ENCODE measurements around the gene ZMIZ1. TPM values are rescaled to one million over a fixed set of nuclear protein-coding genes. Genes with fewer than 3 reads are reported as not detected.
A peak's percentile ranks its signal among the peaks of the same experiment; 100 is the strongest.

ZMIZ1 gene, protein sequence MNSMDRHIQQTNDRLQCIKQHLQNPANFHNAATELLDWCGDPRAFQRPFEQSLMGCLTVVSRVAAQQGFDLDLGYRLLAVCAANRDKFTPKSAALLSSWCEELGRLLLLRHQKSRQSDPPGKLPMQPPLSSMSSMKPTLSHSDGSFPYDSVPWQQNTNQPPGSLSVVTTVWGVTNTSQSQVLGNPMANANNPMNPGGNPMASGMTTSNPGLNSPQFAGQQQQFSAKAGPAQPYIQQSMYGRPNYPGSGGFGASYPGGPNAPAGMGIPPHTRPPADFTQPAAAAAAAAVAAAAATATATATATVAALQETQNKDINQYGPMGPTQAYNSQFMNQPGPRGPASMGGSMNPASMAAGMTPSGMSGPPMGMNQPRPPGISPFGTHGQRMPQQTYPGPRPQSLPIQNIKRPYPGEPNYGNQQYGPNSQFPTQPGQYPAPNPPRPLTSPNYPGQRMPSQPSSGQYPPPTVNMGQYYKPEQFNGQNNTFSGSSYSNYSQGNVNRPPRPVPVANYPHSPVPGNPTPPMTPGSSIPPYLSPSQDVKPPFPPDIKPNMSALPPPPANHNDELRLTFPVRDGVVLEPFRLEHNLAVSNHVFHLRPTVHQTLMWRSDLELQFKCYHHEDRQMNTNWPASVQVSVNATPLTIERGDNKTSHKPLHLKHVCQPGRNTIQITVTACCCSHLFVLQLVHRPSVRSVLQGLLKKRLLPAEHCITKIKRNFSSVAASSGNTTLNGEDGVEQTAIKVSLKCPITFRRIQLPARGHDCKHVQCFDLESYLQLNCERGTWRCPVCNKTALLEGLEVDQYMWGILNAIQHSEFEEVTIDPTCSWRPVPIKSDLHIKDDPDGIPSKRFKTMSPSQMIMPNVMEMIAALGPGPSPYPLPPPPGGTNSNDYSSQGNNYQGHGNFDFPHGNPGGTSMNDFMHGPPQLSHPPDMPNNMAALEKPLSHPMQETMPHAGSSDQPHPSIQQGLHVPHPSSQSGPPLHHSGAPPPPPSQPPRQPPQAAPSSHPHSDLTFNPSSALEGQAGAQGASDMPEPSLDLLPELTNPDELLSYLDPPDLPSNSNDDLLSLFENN
- 107 TPM for total RNA-seq

DNA sequence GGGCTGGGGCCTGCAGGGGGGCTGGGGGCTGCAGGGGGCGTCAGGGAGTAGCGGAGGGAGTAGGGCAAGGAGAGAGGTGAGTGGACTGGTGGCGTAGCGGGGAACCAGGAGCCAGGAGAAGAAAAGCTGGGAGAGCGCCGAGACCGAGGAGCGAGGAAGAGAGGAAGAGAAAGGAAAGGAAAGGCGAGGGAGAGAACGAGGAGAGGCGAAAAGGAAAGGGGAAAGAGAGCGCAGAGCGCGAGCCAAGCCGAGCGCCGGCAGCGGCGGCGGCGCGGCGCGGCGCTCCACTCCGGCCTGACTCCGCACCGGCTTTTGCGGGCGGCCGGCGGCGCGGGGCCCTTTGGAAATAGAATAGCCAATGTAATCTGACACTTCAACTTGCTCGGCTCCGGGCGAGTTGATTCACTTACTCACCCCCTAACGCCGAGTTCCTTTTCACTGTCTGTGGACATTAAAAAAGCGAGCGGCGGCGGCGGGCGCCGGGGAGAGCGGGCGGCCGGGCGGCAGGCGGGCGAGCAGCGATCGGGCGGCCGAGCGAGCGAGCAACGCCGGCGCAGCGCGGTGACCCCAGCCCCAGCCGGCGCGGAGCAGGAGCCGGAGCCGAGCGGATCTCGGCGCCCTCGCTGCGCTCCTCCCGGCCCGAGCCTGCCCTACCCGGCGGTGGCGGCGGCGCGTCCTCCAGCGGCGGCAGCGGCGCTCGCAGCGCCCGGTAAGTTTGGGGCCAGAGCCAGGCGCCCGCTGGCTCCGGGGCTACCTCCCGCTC, at the start of gene ZMIZ1:
Gene ZMIZ1, plus strand, starts transcription at position 405 of the 763 bp plus-strand sequence. CDS start 132,667 bp downstream, outside the sequence.
- DNase-seq (ENCODE audit: low spot score): peak; percentile 94

DNA sequence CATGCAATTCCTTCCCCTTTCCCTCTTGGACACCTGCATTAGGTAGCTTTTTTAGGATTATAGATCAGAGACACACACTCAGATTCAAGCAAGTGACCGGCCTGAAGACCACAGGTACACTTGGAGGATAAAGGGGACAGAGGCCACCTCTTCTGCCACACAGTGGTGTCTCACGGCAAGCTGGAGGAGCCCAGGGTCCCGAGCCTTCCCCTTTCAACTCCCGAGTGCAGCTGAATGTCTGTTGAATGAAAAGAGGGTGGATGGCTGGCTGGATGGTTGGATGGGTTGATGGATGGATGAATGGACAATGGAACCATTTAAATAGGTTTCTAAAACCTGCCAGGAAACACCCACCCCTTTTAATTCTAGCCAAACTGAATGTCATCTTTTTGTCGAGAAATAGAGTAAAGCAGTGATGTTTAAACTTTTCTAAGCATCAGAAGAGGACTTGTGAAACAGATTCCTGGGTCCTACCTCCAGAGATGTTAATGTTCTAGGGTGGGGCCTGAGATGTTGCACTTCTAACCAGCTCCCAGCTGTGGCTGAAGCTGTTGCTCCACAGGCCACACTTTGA, 49.2 kb upstream of the ZMIZ1 start:
- DNase-seq (ENCODE audit: low spot score): no peak

DNA sequence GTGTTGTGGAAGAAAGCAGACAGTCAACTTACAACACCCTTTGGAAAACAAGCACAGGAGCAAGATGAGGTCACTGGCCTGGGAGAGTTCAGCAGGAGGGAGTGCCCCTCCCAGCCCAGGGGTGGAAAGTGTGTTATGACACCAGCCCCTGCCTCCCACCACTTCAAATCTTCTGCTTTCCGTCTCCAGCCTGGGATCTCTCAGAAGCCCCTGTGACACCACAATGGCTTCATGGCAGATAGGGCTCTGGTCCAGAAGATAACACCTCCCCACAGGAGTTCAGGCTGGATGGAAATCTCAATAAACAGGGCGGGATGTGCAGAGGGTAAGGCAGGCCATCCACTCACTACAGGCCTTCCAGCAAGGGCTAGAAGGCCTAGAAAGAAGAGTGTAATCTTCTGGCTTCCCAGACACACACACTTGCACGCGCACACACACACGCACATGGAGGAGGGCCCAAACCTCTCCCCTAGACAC, 48.7 kb upstream of the ZMIZ1 start:
- DNase-seq (ENCODE audit: low spot score): no peak

DNA sequence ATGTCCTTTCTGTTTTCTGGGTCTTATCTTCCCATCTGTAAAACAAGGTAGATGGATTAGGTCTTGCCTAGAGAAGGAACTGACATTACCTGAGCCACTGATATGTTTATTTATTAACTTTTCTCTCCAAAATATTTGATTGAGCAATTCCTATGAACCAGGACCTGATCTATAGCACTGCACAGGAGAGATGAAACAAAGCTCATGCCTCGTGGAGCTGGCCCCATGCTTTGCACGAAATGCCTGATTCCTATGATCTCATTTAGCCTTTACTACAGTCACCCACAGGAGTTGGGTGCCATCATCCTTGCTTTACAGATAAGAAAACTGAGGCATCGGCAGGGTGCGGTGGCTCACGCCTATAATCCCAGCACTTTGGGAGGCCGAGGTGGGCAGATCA, 48.2 kb upstream of the ZMIZ1 start:
- DNase-seq (ENCODE audit: low spot score): no peak

DNA sequence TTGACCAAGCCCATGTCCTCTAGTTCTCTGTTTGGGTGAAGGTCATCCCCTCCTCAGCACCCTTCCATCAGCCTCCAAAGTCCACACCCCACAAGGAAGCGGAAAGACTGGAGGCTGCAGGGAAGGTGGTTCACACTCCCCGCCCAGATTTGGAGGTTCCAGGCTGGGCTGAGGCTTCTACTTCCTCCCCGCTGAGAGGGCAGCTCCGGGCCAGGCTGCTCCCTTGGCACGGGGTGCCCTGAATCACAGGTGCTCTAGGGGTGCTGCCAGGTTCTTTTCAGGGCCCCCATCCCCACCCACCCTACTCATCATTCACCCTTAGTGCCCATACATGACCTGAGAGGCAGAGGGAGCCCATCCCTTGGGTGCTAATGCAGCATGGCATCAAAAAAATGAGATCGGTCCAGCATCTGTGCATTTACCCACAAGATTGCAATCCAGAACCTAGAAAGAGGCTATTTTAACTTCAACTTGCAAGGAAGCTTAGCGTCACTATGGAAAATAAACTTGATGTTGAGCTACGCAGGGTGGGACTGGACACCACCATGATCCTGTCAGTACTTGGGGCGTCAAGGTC, 47.3 kb upstream of the ZMIZ1 start:
- no peak for DNase-seq (ENCODE audit: low spot score)

DNA sequence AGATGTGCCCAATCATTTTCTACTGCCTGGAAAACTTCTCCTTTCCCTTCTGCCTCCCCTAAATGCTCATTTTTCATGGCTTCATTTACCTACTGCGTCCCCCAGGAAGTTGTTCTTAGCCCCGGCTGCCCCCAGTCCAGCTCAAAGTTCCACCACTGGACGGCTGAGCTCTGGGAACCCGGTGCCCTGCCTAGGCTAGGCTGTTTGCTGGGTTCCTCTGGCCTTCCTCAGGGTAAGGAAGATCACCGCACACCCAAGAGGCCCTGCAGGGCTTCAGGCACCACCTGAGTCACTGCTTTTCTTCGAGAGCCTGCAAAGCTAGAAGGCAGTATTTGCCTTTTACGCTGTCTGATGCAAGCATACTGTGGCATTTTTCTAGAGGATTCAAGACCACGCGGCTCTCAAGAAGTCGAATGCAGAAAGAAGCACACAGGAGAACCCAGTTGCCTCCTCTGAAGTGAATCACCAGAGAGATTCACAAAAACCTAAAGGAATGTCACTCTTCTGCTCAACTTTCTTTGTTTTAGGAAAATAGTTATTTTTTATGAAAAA, 46.7 kb upstream of the ZMIZ1 start:
- no peak for DNase-seq (ENCODE audit: low spot score)

DNA sequence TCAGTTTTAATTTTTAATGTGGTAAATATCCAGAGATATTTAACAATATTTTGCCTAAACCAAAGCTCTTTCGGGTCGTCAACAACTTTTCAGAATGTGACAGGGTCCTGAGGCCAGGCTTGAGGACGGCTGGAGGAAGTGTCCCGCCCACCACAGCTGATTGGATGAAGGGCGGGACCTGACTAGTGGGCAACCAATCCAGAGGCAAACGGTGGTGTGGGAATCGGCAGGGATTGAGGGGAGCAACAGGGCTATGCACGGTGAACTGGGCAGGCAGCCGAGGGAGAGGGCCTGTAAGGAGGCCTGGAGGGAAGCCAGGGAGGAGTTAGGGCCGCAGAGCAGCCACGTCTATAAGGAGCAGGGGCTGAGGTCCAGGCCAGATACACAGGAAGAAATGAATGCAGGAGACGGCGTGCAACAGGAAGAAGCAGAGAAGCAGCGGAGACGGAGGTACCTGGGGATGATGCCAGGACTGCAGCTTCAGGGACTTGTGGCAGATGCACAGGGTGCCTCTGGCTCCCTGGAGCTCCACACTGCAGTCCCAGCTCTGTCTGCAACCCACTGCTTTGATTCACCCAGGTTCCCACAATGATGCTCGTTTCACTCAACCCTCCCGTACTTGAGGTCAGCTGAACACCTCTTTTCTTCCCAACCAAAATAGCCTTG, 46.1 kb upstream of the ZMIZ1 start:
- no peak for DNase-seq (ENCODE audit: low spot score)

DNA sequence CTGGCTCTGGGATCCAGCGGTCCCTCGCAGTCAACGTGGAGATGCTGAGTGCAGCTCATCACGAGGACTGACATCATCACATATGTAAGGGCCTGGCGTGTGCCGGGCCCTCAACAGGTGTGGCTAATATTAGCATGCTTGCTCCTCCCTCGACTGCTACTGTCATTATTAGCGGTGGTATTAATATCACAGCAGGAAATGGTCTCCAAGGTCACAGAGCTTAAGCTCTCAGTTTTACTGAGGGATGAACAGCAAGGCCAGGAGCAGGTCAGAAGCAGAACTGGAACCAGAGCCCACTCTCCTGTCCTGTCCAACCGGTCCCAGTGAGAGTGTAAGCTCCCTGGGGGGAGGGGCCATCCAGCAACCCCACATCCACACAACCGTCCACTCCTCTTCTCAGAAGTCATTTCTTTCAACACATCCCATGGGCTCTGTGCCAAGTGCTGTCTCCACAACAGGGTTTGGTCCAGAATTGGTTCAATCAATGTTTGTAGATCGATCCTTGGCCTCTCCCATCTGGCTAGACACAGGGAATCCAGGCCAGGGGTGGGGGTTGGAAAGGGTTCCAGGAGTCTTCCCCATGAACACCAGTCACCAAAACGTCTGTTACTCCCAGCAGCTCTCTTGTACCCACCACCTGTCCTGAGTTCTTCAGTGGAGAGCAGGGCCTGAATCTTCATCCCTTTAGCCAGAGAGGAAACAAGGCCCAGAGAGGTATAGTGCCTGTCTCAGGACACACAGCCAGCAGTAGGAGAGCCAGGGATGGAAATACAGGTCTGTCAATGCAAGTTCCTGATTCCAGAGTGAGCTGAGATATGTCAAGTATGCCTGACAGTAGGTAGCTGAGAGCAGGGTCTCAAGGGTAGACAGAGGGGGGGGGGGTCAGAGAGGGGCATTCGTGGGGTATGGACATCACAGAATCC, 45.3 kb upstream of the ZMIZ1 start:
- DNase-seq (ENCODE audit: low spot score): no peak

DNA sequence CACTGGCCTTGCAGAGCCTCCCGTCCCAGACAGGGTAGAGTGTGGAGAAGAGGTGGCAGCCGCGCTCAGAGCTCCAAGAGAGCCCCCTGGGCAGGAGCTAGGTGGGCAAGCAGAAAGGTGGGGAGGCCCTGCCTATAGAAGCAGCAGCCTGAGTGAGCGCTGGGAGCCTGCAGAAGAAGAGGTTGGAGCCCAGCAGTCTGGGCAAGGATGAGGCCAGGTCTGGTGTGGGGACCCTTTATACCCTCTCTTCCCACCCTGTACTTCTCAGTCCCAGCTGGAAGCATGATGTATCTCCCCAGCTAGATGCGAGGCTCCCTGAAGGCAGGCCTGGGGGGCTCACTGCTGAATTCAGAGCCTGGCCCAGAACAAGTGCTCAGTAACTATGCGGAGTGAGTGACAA, 44.5 kb upstream of the ZMIZ1 start:
- no peak for DNase-seq (ENCODE audit: low spot score)

DNA sequence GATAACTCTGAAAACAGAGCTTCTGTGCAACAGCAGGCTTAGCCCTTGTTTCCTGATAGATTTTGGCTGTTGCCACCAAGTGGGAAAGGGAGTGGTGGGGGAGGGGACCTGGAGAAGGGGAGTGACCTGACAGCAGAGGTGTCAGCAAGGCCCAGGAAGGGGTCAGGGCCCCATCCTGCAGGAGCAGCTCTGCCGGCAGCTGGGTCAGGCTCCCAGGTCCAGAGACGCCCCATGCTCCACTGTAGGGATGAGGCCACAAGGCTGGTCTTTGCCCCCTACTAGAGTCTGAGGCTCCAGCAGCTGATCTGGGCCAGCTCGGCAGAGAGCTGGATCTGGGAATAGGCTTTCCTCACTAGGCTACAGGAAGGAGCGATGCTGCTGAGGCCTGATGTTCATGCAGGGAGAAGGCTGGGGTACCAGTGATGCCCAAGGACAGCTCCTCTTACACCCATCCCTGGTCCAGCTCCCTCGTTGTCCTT, 44.0 kb upstream of the ZMIZ1 start:
- DNase-seq (ENCODE audit: low spot score): no peak

DNA sequence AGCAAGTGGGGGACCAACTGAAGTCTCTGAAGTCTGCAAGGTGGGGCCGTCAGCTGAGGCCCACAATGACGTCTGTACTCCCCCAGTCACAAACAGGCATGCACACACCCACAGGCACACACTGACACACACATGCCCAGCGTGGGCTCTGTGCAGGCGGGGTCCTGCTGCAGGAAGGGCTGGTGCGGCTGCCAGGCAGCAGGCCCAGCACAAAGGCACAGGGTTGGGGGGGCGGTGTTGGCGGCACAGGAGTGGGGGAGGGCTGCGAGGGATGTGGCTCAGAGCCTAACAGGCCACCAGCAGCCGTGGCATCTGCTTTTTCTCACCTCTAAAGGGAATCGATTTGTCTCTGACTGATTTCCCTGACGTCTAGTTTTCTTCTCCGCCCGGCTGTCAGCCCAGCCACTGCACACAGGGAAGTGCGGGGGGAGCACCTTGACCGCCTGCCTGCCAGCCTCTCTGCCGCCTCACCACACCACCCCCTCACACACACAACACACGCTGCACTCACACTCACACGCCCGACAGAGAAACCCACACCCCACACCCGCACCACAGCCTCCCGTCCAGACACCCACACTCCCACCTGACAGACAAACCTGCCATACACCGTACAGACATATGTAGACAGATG, 43.5 kb upstream of the ZMIZ1 start:
- DNase-seq (ENCODE audit: low spot score): no peak

DNA sequence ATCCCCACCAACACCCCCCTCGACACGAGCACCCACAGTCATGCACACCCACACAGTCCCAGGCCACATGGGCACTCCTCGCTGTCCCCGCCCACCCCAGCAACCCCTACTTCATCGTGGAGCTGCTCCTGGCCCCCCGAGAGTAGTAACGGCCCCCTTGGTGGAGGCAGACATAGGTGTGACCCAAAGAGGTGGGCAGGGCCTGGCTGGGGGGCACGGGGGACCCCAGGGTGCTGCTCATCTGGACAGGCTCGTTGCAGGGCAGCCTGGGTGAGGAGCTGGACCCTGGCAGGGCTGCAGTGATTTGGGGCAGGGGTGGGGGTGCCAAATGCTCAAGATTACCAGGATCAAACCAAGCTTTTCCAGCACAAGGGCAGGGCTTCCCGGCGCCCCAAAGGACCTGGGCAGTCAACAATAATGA, 42.4 kb upstream of the ZMIZ1 start:
- no peak for DNase-seq (ENCODE audit: low spot score)

DNA sequence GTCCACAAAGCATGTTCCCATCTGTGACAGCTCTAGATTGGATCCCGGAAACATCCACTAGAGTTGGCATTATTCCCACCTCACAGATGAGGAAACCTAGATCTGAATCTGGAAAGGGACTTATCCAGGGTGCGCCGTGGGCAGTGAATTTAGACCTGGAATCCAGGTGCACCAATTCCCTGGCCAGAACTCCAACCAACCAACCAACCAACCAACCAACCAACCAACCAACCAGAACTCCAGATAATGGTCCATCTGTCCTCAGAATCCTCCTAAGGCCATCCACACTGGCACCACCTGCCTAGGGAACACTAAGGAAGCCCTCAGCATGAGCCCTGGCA, 42.0 kb upstream of the ZMIZ1 start:
- no peak for DNase-seq (ENCODE audit: low spot score)

DNA sequence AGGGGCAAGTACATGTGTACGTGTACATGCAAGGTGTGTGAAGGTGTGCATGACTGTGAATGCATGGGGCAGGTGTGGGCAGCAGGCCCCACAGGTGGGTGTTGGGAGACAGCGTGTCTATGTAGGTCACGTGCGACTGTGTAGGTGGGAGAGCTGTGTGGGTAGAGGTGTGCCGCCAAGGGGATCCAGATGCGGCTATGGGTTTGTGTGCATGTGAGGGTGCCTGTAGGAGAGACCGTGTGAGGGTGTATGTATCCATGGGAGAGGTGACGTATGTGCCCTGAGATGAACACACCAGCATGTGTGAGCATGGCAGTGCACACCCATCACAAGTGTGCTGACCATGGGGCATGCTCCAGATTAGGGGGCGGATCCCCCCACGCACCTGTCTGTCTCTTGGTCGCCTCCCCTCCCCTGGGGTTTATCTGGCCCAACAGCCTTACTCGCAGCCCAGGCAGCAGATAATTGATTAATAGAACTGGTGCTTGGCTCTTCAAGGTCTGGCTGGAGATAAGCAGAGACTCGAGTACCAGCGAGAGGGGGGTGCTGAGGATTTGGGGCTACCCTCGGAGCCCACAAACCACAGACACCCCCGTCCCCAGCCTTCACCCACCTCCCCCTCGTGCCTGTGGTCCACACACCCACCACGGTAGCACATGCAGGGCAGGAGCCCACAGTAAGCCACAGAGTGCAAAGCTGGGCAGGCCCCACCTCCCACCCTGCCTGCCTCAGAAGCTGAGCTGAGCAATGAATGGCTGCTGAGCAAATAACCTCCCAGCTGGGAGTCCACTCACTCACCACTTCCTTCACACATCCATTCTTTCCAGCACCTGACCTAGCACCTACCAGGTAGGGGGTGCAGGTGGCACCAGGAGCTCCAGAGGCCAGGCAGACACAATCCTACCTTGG, 41.4 kb upstream of the ZMIZ1 start:
- DNase-seq (ENCODE audit: low spot score): no peak

DNA sequence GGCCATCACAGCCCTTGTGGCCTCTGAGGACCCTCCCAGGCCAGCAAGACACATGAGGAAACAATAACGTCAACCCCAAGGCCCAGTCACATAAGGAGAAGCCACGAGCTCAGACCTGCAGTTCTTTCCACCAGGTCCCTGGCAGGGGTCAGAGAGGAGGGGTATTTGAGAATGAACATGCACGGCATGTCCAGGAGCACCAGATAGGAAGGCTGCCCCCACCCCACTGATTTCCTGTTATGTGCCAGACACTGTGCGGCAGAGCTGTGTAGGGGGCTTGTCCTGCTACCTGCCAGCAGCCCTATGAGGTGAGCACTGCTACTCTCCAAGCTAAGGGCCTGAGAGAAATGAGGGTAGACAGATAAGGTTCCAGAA, 40.7 kb upstream of the ZMIZ1 start:
- DNase-seq (ENCODE audit: low spot score): no peak

DNA sequence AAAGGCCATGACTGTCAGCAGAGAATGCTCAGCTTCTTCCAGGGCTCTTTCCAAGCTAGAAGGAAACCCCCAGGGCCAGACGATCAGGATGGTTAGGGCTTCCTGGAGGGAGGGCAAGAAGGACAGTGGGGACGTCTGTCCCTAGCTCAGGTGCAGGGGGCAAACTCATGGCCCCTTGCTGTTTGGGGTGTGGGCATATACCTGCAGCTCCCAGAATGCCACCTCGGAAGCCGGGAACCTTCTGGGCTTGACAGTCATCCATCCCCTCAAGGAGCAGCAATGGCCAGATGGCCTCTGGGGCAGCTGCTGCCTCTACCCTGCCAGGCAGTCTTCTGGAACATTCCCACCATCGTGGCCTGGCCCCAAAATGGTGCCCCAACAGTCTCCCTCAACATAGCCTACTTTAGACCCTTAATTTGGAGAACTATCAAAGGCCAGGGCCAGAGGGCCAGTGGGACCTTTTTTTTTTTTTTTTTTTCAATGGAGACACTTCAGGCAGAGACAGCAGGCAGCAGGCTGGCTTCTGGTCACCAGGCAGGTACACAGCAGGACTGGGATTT, 40.2 kb upstream of the ZMIZ1 start:
- no peak for DNase-seq (ENCODE audit: low spot score)

All from ureter (tissue), 1 donor.